Amygdala (tissue), 56 donors: Measurements from ENCODE around the gene HCRT.
"Not testable (repeated sequence)": the region's sequence is repeated elsewhere in the genome, so short reads cannot be mapped to it uniquely, and the experiment has no call there.

Experiments
- DNase-seq, 56 donors: peaks; one replicate each; lab custom pipeline; 2025; lab: John Stamatoyannopoulos, UW

Gene HCRT, protein sequence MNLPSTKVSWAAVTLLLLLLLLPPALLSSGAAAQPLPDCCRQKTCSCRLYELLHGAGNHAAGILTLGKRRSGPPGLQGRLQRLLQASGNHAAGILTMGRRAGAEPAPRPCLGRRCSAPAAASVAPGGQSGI

DNA sequence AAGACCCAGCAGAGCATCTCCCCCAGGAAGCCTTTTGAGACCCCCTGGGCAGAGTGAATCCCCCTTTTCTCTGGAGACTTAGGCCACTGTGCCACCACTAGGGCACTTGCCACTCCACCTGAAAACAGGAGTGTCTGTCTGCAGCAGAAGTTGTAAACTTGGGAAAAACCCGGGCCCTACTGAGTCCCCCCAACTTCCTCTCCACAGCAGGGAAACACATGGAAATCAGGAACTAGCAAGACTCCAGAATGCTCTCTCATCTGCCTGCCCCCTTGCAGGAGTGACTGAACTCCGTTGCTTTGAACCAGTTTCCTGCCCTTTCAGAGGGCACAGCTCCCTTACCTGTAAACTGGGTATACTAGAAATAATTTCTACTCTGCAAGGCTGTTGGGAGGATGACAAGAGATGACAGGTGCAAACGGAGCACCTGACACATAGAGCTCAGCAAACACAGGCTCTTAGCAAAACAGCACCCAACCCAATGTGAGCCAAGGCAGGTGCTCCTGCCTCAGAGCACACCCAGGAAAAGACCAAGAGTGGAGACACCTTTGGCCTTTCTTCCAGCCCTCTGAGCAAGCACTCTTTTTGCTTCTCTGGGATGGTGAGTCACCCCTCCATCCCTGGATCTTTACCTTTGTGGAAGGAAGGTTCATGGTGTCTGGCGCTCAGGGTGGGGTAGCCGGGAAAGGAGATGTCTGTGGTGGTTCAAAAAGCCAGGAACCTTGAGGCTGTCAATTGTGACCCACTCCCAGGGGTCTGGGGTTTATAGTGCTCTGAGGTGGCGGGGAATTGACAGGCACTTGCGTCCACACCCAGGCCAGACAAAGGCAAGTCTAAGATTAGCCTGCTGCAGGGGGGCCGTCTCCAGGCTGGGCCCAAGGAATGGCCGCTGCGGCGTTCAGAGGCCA, at the start of gene HCRT:
TSS of gene HCRT (minus strand) at position 740 of the 908 bp plus-strand sequence. CDS start at position 653, 87 bp downstream.
- no peak for DNase-seq

- no peak for DNase-seq
Measured at GRCh38 chr17:42233994-42234393, 48.7 kb upstream of the HCRT start.

DNA sequence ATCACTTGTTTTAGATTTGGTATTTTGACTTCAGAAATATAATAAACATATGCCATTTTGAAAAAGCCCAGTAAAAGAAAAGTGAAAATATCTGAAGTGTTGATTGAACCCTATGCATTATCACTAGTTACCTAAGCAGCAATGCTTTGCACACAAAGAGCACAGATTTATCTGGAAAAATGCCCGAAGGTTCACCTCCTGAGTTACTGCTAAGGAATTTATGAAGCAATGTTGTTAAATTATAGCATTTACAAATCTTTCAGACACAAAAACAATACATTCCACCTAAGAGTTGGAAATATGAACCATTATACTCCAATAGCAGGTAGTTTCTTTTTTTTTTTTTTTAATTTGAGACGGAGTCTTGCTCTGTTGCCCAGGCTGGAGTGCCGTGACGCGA, 47.9 kb upstream of the HCRT start:
- DNase-seq = no peak

DNA sequence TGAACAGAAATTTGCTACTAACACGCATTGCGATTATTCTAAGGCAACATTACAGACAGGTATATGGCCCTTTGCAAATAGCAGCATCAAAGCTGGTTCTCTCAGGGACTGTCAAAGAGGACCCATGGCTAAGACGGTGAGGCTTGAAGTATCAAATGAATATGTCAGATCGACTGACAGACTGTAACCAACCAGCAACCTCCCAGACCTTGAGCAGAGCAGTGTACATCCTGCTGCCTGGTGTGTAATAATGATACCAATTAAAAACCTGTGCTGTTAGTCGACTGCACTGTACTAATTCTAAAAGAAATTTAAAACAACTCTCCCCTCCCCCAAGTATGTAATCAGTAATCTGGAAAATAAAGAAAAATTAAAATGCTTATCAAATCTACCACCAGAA, 45.0 kb upstream of the HCRT start:
- DNase-seq = no peak

DNA sequence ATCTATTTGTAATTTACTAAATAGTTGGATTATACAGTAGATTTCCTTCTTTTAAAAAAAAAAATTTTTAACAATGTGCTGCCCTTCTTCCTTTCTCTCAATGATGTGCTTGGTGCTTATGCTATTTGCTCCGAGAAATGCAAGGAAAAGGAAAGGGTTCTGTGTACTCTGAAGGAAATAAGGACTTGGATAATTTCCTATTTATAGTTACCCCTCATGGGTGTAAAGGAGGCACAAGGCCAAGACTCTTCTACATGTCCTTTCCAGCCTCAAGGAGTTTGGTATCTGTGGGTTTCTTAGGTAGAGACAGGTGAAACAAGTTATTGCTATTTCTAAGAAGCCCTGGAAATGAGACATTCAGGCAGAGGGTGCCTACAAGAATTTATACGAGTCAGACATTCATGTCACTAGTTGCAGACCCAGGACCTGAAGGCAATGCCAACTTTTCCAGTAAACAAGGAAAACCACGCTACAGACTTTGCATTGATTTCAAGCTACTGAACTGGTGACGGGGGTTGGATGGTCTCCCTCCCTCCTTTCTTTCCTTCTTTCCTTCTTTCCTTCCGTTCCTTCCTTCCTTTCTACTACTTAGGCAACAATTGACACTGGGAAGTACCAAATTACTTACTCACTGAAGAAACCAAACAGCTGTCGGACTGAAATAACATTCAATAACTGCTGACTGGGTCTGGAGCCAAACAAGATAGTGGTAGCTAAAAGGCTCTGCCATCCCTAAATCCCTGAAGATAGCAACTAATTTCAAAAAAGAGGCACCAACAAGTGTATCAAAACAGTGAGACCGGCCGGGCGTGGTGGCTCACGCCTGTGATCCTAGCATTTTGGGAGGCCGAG, 42.8 kb upstream of the HCRT start:
- DNase-seq = no peak

- DNase-seq = no peak
Measured at GRCh38 chr17:42225646-42226045, 40.4 kb upstream of the HCRT start.

- no peak for DNase-seq
Measured at GRCh38 chr17:42224651-42225050, 39.4 kb upstream of the HCRT start.

DNA sequence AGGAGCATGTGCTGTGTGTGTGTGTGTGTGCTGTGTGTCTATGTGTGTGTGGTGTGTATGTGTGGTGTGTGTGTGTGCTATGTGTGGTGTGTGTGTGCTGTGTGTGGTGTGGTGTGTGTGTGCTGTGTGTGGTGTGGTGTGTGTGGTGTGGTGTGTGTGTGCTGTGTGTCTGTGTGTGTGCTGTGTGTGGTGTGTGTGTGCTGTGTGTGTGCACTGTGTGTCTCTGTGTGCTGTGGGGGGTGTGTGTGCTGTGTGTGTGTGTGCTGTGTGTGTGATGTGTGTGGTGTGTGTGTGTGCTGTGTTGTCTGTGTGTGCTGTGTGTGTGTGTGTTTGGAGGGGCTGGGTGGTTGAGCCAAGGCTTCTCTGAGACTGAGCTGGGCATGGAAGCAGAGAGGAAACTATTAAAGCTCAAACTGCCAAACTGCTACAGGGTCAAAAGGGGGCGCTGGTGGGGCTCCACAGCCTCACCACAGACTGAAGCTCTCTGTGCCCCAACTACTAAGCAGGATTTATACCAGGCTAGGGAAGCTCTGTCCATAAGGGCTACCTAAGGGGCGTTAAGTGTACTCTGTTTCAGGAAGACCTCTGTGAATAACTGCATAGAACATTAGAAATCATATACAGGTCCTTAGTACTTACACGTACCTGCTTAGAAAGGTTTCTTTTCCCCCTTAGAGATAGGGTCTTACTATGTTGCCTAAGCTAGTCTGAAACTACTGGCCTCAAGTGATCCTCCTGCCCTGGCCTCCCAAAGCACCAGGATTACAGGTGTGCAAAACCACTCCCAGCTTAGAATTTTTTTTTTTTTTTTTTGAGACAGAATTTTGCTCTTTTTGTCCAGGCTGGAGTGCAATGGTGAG, 36.9 kb upstream of the HCRT start:
- peak in 12 of 56 donors; percentile 0 to 34 (median 16) for DNase-seq

- DNase-seq = not testable (repeated sequence)
Measured at GRCh38 chr17:42219280-42219679, 34.0 kb upstream of the HCRT start.

DNA sequence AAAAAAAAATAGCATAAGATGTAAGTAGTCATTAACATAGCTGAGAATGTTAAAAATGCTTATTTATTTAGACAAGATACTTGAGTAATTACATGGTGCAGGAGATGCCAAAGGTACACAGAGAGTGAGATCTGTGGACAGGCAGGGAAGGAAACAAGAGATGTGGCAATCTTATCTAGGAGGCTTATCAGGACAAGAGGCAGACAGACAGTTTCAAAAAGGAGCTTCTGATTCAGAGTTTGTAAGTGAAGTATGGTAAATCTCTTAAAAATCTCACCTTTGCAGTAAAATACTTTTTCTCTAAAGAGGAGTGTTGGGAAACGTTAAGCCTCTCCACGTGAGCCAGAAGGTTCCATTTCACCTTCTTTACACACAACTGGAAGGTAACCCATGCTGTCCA, 28.9 kb upstream of the HCRT start:
- DNase-seq = no peak

DNA sequence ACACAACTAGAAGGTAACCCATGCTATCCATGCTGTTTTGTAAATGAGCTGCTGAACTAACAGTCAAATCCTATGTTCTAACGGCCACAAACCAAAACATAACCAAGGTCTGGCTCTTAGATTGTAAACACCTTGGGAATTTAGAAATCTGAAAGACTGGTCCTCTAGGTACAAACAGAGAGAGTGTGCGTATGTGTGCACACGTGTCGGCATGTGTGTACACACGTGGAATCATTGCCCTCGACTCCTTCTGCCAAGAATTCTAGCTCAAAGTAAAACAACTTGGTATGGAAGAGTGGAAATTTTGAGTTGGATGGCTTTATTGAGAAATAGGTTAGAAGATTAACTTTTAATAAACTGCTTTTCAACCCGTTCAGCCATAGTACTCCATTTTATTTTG, 27.1 kb upstream of the HCRT start:
- peak in 1 of 56 donors; percentile 68 for DNase-seq

DNA sequence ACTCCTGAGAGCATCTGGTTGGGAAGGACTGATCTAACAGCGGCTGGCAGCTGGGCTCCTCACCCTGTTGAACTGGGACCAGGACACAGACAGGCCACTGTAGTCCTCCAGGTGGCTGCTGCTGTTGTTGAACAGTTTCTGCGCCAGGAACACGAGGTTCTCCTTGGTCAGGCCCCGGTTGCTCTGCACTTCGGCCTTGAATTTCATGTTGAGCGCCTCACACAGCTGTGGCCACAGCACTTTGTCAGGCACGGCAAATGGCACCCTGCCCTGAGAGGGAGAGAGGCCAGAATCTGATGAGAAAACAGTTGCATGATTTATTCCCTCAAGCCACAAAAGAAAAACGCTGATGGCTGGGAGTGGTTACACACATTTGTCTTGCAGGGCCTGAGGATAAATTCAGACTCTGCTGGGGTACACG, 26.7 kb upstream of the HCRT start:
- peak in 51 of 56 donors; percentile 10 to 84 (median 59) for DNase-seq

- no peak for DNase-seq
Measured at GRCh38 chr17:42210046-42210445, 24.8 kb upstream of the HCRT start.

DNA sequence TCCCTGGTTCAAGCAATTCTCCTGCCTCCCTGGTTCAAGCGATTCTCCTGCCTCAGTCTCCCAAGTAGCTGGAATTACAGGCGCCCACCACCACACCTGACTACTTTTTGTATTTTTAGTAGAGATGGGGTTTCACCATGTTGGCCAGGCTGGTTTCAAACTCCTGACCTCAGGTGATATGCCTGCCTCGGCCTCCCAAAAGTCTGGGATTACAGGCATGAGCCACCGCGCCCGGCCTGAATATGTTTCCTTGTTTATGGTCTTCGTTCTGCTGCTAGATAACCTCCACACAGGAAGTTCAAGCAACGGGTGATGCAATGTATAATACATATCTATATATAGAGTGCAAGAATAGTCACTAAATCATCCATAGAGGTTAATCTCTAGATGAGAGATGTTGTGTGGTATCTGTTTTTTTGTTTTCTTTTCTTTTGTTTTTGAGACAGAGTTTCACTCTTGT, 20.9 kb upstream of the HCRT start:
- not testable (repeated sequence) for DNase-seq

DNA sequence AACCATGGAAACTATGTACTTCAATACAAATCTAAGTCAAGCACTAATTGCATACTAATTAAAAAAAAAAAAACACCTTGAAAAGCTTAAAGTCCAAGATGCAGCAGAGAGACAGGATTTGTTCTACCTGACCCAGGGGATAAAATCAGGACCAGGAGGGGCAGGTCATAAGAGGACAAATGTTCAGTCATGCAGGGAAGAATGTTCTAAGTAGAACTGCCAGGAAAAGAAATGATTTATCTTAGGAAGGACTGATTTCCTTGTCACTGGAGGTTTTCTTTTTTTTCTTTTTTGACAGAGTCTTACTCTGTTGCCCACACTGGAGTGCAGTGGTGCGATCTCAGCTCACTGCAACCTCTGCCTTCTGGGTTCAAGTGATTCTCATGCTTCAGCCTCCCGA, 18.1 kb upstream of the HCRT start:
- DNase-seq = no peak

GRCh38 chr17:42202696-42203095, 17.4 kb upstream of the HCRT start:
- DNase-seq = no peak

GRCh38 chr17:42202159-42202558, 16.9 kb upstream of the HCRT start:
- no peak for DNase-seq

GRCh38 chr17:42201458-42201772, 16.2 kb upstream of the HCRT start:
- no peak for DNase-seq

- peak in 18 of 56 donors; percentile 4 to 57 (median 24) for DNase-seq
Measured at GRCh38 chr17:42200706-42201457, 15.6 kb upstream of the HCRT start.
